A549 (cell line): ENCODE measurements around the gene PTPRJ.

ENCODE experiments used
- CEBPB ChIP-seq, 2 experiments: fragments of >200 bp in 1 of 2; sonication (Bioruptor Twin) in 1 of 2; formaldehyde crosslinking in 1 of 2; IDR thresholded peaks; 2 replicates each; pipeline ENCODE4 v1.6.1; 2012 to 2016
- EHMT2 ChIP-seq: fragments of 200-600 bp; sonication (generic); IDR thresholded peaks from 2 replicates; pipeline ENCODE4 v1.6.1; 2016; ENCODE audit warnings: antibody characterized with exemption, low read depth, mild to moderate bottlenecking, moderate library complexity
- EP300 ChIP-seq, 2 experiments: fragments of >200 bp; sonication (Bioruptor Twin); formaldehyde crosslinking; IDR thresholded peaks; 2 replicates in 1 of 2; 3 replicates in 1 of 2; pipeline ENCODE4 v1.6.1; 2016 to 2017
- JUN ChIP-seq, 2 experiments: fragments of >200 bp; sonication (Bioruptor Twin); formaldehyde crosslinking; IDR thresholded peaks; 2 replicates in 1 of 2; 3 replicates in 1 of 2; pipeline ENCODE4 v1.6.1; 2016 to 2017
- MYC ChIP-seq: IDR thresholded peaks from 2 replicates; pipeline ENCODE4 v1.6.1; 2012; ENCODE audit warnings: mild to moderate bottlenecking, inconsistent platforms, low read length, improper control_type of control experiment, borderline replicate concordance
- NFE2L2 ChIP-seq: fragments of 150-350 bp; conservative IDR thresholded peaks from 2 replicates; pipeline ENCODE4 v1.6.1; 2014; ENCODE audit warnings: low read length
- POLR2A ChIP-seq: IDR thresholded peaks from 2 replicates; pipeline ENCODE4 v1.6.1; 2012; ENCODE audit warnings: mild to moderate bottlenecking, low read length
- RAD21 ChIP-seq, 2 experiments: fragments of >200 bp in 1 of 2; sonication (Bioruptor Twin) in 1 of 2; formaldehyde crosslinking in 1 of 2; IDR thresholded peaks in 1 of 2; conservative IDR thresholded peaks in 1 of 2; 2 replicates in 1 of 2; 3 replicates in 1 of 2; pipeline ENCODE4 v1.6.1; 2012 to 2018; ENCODE audit warnings: inconsistent platforms in 1 of 2
- USF2 ChIP-seq: fragments of 450-650 bp; IDR thresholded peaks from 2 replicates; pipeline ENCODE4 v1.6.1; 2014; ENCODE audit warnings: antibody characterized with exemption
- TF ChIP-seq, protein P1 (sequence below): fragments of >200 bp; sonication (Bioruptor Twin); formaldehyde crosslinking; IDR thresholded peaks from 3 replicates; pipeline ENCODE4 v1.5.1; 2016

DNA sequence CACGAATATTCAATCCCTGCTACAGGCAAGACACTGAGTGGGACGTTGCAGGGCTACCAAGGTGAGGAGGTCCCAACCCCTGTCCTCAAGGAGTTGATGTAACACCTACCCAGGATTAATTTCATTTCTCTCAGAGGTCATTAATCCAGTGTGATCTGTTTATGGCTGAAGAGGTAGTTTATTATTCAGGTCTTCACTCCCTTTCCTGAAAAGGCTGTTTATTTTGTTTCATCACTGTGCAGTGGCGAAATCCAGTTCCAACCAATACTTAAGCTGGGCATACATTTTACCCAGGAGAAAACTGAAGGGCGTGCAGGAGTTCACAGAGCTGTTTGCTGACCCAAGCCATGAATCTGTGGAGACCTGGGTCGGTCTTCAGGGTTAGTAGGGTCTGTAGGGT is 2.7 kb upstream of the PTPRJ start:
- no peak for TF ChIP-seq EP300 (IDR thresholded peaks at IDR 0.05)
- TF ChIP-seq, protein P1, sequence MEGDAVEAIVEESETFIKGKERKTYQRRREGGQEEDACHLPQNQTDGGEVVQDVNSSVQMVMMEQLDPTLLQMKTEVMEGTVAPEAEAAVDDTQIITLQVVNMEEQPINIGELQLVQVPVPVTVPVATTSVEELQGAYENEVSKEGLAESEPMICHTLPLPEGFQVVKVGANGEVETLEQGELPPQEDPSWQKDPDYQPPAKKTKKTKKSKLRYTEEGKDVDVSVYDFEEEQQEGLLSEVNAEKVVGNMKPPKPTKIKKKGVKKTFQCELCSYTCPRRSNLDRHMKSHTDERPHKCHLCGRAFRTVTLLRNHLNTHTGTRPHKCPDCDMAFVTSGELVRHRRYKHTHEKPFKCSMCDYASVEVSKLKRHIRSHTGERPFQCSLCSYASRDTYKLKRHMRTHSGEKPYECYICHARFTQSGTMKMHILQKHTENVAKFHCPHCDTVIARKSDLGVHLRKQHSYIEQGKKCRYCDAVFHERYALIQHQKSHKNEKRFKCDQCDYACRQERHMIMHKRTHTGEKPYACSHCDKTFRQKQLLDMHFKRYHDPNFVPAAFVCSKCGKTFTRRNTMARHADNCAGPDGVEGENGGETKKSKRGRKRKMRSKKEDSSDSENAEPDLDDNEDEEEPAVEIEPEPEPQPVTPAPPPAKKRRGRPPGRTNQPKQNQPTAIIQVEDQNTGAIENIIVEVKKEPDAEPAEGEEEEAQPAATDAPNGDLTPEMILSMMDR = no peak
- TF ChIP-seq USF2 = no peak
- TF ChIP-seq POLR2A = no peak
- TF ChIP-seq CEBPB (IDR thresholded peaks at IDR 0.05) = peak; percentile 39 to 71; a peak in 3 of 4 replicates
- no peak for TF ChIP-seq EHMT2
- no peak for TF ChIP-seq MYC
- TF ChIP-seq RAD21 (conservative IDR thresholded peaks at IDR 0.05 in 1 of 2, IDR thresholded peaks at IDR 0.05 in 1 of 2) = no peak
- TF ChIP-seq NFE2L2 = no peak
- TF ChIP-seq JUN (IDR thresholded peaks at IDR 0.05) = no peak
